Lower lobe of right lung (tissue), 2 donors: ENCODE data around the gene RHO. TPM values are rescaled to one million over a fixed set of nuclear protein-coding genes. Genes with fewer than 3 reads are reported as not detected.

Source experiments
- ATAC-seq, 2 donors: fragments of 200-7000 bp; cut with Tn5 transposase; one replicate each; pipeline ENCODE4 v1.9.1; 2020 to 2022; ENCODE audit warnings: mild to moderate bottlenecking in 2 of 2, moderate library complexity in 2 of 2
- DNase-seq: peaks from one replicate; pipeline ENCODE4 v3.0.0-alpha.2; 2020
- H3K27ac ChIP-seq: fragments of 200-600 bp; one replicate; pipeline ENCODE4 v1.8.0; 2022
- H3K27me3 ChIP-seq: fragments of 200-600 bp; one replicate; pipeline ENCODE4 v1.8.0; 2022; ENCODE audit warnings: low read depth
- H3K36me3 ChIP-seq: fragments of 200-600 bp; one replicate; pipeline ENCODE4 v1.8.0; 2022; ENCODE audit warnings: mild to moderate bottlenecking
- H3K4me1 ChIP-seq: fragments of 200-600 bp; one replicate; pipeline ENCODE4 v1.8.0; 2022
- H3K4me3 ChIP-seq: fragments of 200-600 bp; one replicate; pipeline ENCODE4 v1.8.0; 2022; ENCODE audit warnings: mild to moderate bottlenecking
- H3K9me3 ChIP-seq: fragments of 200-600 bp; one replicate; pipeline ENCODE4 v1.8.0; 2022
- intact Hi-C: fragments of 100-400 bp; cut with DNase I; formaldehyde crosslinking; loops from one replicate; pipeline ENCODE4 v1.11.0; 2022
- total RNA-seq: library from RNA; stranded (reverse); fragmentation: NEBNext Ultra II Directional; extraction: Animal tissue kit (Norgen Biotek cat#: 25700); gene quantifications from one replicate; pipeline ENCODE4 v1.2.1, GENCODE V29; 2021
- TF ChIP-seq, protein P1 (sequence below): fragments of 200-600 bp; IDR thresholded peaks from one replicate; pipeline ENCODE4 v1.8.0; 2022; ENCODE audit warnings: antibody characterized with exemption, mild to moderate bottlenecking
- donor health status: DM: no; HTN: yes; CAD: no; lungs with severe emphysema.

RHO gene
- total RNA-seq, 1 donor from 2014 or later, result not detected

DNA sequence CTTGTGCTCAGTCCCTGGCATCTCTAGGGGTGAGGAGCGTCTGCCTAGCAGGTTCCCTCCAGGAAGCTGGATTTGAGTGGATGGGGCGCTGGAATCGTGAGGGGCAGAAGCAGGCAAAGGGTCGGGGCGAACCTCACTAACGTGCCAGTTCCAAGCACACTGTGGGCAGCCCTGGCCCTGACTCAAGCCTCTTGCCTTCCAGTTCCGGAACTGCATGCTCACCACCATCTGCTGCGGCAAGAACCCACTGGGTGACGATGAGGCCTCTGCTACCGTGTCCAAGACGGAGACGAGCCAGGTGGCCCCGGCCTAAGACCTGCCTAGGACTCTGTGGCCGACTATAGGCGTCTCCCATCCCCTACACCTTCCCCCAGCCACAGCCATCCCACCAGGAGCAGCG, 5.0 kb downstream of the RHO start:
- Histone ChIP-seq H3K27me3 (no peaks in the 10 kb centered on the region), H3K9me3 (no peaks in the 10 kb centered on the region), H3K27ac (no peak overlapping the region), H3K36me3 (no peaks in the 10 kb centered on the region), H3K4me3 (no peak overlapping the region), H3K4me1 (no peaks in the 10 kb centered on the region)
- DNase-seq, result no peak
- intact Hi-C loops, result no loop called here
- no peak for ATAC-seq
- TF ChIP-seq, protein P1, sequence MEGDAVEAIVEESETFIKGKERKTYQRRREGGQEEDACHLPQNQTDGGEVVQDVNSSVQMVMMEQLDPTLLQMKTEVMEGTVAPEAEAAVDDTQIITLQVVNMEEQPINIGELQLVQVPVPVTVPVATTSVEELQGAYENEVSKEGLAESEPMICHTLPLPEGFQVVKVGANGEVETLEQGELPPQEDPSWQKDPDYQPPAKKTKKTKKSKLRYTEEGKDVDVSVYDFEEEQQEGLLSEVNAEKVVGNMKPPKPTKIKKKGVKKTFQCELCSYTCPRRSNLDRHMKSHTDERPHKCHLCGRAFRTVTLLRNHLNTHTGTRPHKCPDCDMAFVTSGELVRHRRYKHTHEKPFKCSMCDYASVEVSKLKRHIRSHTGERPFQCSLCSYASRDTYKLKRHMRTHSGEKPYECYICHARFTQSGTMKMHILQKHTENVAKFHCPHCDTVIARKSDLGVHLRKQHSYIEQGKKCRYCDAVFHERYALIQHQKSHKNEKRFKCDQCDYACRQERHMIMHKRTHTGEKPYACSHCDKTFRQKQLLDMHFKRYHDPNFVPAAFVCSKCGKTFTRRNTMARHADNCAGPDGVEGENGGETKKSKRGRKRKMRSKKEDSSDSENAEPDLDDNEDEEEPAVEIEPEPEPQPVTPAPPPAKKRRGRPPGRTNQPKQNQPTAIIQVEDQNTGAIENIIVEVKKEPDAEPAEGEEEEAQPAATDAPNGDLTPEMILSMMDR, result no peak

DNA sequence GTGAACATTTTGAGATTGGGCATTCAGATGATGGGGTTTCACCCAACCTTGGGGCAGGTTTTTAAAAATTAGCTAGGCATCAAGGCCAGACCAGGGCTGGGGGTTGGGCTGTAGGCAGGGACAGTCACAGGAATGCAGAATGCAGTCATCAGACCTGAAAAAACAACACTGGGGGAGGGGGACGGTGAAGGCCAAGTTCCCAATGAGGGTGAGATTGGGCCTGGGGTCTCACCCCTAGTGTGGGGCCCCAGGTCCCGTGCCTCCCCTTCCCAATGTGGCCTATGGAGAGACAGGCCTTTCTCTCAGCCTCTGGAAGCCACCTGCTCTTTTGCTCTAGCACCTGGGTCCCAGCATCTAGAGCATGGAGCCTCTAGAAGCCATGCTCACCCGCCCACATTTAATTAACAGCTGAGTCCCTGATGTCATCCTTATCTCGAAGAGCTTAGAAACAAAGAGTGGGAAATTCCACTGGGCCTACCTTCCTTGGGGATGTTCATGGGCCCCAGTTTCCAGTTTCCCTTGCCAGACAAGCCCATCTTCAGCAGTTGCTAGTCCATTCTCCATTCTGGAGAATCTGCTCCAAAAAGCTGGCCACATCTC, 6.1 kb downstream of the RHO start:
- DNase-seq, result no peak
- H3K27ac ChIP-seq, result no peak overlapping the region
- H3K4me1 ChIP-seq, result no peaks in the 10 kb centered on the region
- TF ChIP-seq, protein P1, result no peak
- H3K9me3 ChIP-seq, result no peaks in the 10 kb centered on the region
- intact Hi-C loops, result no loop called here
- H3K4me3 ChIP-seq, result no peak overlapping the region
- ATAC-seq, result no peak
- H3K36me3 ChIP-seq, result no peaks in the 10 kb centered on the region
- no peaks in the 10 kb centered on the region for H3K27me3 ChIP-seq

DNA sequence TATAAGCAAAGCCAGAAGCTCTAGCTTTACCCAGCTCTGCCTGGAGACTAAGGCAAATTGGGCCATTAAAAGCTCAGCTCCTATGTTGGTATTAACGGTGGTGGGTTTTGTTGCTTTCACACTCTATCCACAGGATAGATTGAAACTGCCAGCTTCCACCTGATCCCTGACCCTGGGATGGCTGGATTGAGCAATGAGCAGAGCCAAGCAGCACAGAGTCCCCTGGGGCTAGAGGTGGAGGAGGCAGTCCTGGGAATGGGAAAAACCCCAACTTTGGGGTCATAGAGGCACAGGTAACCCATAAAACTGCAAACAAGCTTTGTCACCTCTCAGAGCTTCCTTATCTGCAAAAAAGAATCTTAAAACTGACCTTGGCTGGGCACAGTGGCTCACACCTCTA, 6.6 kb downstream of the RHO start:
- Histone ChIP-seq H3K27ac (no peak overlapping the region), H3K4me1 (no peaks in the 10 kb centered on the region), H3K4me3 (no peak overlapping the region), H3K9me3 (no peaks in the 10 kb centered on the region), H3K36me3 (no peaks in the 10 kb centered on the region), H3K27me3 (no peaks in the 10 kb centered on the region)
- intact Hi-C loops, result no loop called here
- ATAC-seq, result no peak
- TF ChIP-seq, protein P1, result no peak
- DNase-seq, result no peak

DNA sequence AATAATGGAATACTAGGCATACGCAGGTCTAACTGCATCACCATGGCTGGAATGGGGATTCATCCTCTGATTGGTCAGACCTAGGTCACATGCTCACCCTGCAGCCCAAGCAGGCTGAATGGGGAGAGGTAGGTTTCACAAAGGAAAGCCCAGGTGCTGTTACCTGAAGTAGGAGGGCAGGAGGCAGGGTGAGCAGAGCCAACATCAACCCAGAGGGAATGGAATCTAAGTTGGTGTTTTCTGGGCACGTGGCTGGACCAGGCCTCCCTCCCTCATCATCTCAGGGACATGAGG, 7.9 kb downstream of the RHO start:
- intact Hi-C loops, result no loop called here
- no peak overlapping the region for H3K27ac ChIP-seq
- H3K27me3 ChIP-seq, result no peaks in the 10 kb centered on the region
- no peaks in the 10 kb centered on the region for H3K4me1 ChIP-seq
- no peaks in the 10 kb centered on the region for H3K9me3 ChIP-seq
- H3K36me3 ChIP-seq, result no peaks in the 10 kb centered on the region
- no peak for ATAC-seq
- DNase-seq, result no peak
- H3K4me3 ChIP-seq, result no peak overlapping the region
- TF ChIP-seq, protein P1, result no peak

DNA sequence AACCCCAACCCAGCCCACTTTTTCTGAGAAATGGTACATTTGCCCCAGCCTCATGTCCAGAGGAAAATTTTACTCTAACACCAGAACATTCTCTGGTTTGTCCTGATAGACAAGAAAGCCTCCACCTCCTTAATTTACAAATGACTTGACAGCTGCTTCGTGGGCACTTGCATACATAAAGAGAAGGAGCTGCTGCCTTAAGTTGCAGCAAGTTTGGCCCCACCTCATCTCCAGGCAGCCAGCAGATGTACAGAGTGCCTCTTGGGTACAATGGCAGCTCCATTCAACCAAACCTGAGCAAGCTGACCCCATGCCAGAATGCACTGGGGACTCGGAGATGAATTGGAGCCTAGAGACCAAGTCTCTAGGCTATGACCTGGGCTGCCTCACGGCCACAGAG, 8.4 kb downstream of the RHO start:
- Histone ChIP-seq H3K9me3 (no peaks in the 10 kb centered on the region), H3K36me3 (no peaks in the 10 kb centered on the region), H3K4me3 (no peak overlapping the region), H3K27me3 (no peaks in the 10 kb centered on the region), H3K27ac (no peak overlapping the region), H3K4me1 (no peaks in the 10 kb centered on the region)
- intact Hi-C loops, result no loop called here
- TF ChIP-seq, protein P1, result no peak
- ATAC-seq (no peak), DNase-seq (no peak)

DNA sequence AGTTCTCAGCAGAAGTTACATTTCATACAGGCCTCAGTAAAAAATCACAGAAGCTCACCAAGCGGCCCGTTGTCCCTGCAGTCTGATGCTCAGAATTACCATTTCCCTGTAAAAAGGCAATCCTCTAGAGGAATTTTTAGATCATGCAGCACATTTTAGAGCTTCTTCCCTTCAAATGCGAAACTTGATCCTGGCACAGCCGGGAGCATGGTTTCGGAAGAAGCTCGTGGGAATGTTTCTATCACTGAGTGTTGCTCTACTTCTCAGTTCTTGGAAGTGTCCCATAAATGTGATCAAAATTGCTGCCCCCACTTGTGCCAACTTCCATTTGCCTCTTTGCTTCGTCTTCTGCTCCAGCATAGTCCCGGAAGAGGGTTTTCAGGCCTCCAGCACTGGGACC, 10.8 kb downstream of the RHO start:
- no peak overlapping the region for H3K27ac ChIP-seq
- TF ChIP-seq, protein P1, result no peak
- intact Hi-C loops, result no loop called here

More for the DNA sequence above, 10.8 kb downstream of the RHO start:
- DNase-seq (no peak), ATAC-seq (no peak)
- Histone ChIP-seq H3K27me3 (no peaks in the 10 kb centered on the region), H3K4me3 (no peak overlapping the region), H3K4me1 (no peaks in the 10 kb centered on the region), H3K36me3 (no peaks in the 10 kb centered on the region), H3K9me3 (no peaks in the 10 kb centered on the region)
